ENCODE measurements around the gene CD82. TPM values are rescaled to one million over a fixed set of nuclear protein-coding genes. Genes with fewer than 3 reads are reported as not detected.
"Not testable (repeated sequence)": the region's sequence is repeated elsewhere in the genome, so short reads cannot be mapped to it uniquely, and the experiment has no call there.

The CD82 gene
- total RNA-seq, 2 experiments from 2014 or later = 243 to 277 TPM

GRCh38 chr11:44551456-44552139 is 13.9 kb upstream of the CD82 start:
- peaks cover 5% of the 10 kb centered on the region for H3K9me3 Mint-ChIP-seq
- intact Hi-C loops (cut with micrococcal nuclease) = loop anchor here (10.0 kb wide), 1 partner anchor 553 kb away; no protein-coding TSS in a partner anchor
- peaks cover under 1% of the 10 kb centered on the region for H3K4me1 Mint-ChIP-seq (ENCODE audit: low read depth)
- ChIA-PET CTCF (interaction anchor here (0.9 to 15.0 kb wide), 4 partner anchors 11 to 66 kb away, joined by 3 to 576 read pairs (median 4); no protein-coding TSS in a partner anchor), POLR2A (no interaction called here)
- no peaks in the 10 kb centered on the region for H3K27me3 Mint-ChIP-seq
- H3K27ac Mint-ChIP-seq = no peak overlapping the region
- H3K36me3 Mint-ChIP-seq = no peaks in the 10 kb centered on the region
- no peak for DNase-seq
- H3K4me3 Mint-ChIP-seq = no peak overlapping the region

DNA sequence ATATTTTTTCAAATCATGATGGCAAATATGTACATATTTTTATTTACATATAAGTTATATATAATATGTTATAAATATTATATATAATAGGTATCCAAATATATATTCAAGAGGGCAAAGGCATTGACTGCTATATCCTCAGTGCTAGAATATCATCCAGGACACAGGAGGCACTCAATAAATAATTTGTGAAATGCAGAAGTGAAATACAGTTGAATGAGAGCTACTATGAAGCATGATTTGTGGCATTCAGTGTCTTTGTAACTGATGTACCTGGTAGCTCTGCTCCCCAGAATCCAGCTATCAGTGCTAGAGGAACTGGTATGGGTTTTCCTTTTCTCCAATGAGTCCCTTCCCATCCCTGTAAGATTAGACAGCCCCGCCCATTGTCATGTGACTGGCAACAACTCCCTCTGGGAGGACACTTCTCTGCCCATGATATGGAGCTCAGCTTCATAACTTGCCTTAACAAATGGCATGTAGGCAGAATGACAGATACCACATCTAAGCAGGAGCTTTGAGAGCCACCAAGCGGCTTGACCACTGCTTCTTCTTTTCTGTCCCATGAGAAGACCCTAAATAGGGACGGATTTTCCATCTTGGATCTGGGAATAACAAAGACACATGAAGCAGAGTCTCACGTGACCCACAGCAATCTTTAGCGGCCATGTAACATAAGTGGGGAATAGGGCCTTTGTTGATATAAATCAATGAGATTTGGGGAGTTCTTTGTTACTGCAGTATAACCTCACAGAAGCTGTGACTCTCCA is 10.2 kb upstream of the CD82 start:
- H3K9me3 Mint-ChIP-seq = peaks cover 5% of the 10 kb centered on the region
- H3K27ac Mint-ChIP-seq = no peak overlapping the region
- ChIA-PET CTCF (interaction anchor here (0.8 to 15.0 kb wide), 12 partner anchors 10 to 371 kb away, joined by 3 to 576 read pairs (median 5); partner anchors contain the start of gene CD82), POLR2A (no interaction called here)
- H3K4me1 Mint-ChIP-seq (ENCODE audit: low read depth) = peaks cover 17% of the 10 kb centered on the region
- H3K4me3 Mint-ChIP-seq = no peak overlapping the region
- intact Hi-C loops (cut with micrococcal nuclease) = loop anchor here (5.0 to 10.0 kb wide), 2 partner anchors 337 to 550 kb away; no protein-coding TSS in a partner anchor
- DNase-seq = no peak
- no peaks in the 10 kb centered on the region for H3K27me3 Mint-ChIP-seq
- H3K36me3 Mint-ChIP-seq = no peaks in the 10 kb centered on the region

GRCh38 chr11:44556735-44557409 is 8.6 kb upstream of the CD82 start:
- no peak overlapping the region for H3K4me3 Mint-ChIP-seq
- H3K9me3 Mint-ChIP-seq = peaks cover 5% of the 10 kb centered on the region
- intact Hi-C loops (cut with micrococcal nuclease) = loop anchor here (1.0 to 10.0 kb wide), 6 partner anchors 60 to 548 kb away; no protein-coding TSS in a partner anchor
- POLR2A ChIA-PET = interaction anchor here (0.7 kb wide), 1 partner anchor 42 kb away, joined by 3 read pairs; no protein-coding TSS in a partner anchor
- H3K27me3 Mint-ChIP-seq = no peaks in the 10 kb centered on the region
- H3K27ac Mint-ChIP-seq = no peak overlapping the region
- H3K4me1 Mint-ChIP-seq (ENCODE audit: low read depth) = peaks cover 29% of the 10 kb centered on the region
- H3K36me3 Mint-ChIP-seq = no peaks in the 10 kb centered on the region
- CTCF ChIA-PET = interaction anchor here (0.6 to 15.0 kb wide), 25 partner anchors 8 to 354 kb away, joined by 3 to 576 read pairs (median 5); partner anchors contain the start of gene CD82
- DNase-seq = peak; percentile 79

GRCh38 chr11:44557464-44557863 is 8.0 kb upstream of the CD82 start:
- ChIA-PET POLR2A (interaction anchor here (0.7 kb wide), 1 partner anchor 41 kb away, joined by 3 read pairs; no protein-coding TSS in a partner anchor), CTCF (interaction anchor here (0.6 to 15.0 kb wide), 26 partner anchors 8 to 354 kb away, joined by 3 to 576 read pairs (median 4); partner anchors contain the start of gene CD82)
- H3K9me3 Mint-ChIP-seq = peaks cover 5% of the 10 kb centered on the region
- no peak for DNase-seq
- no peaks in the 10 kb centered on the region for H3K36me3 Mint-ChIP-seq
- intact Hi-C loops (cut with micrococcal nuclease) = loop anchor here (1.0 to 10.0 kb wide), 6 partner anchors 60 to 547 kb away; no protein-coding TSS in a partner anchor
- H3K27me3 Mint-ChIP-seq = no peaks in the 10 kb centered on the region
- H3K4me3 Mint-ChIP-seq = no peak overlapping the region
- peaks cover 29% of the 10 kb centered on the region for H3K4me1 Mint-ChIP-seq (ENCODE audit: low read depth)
- no peak overlapping the region for H3K27ac Mint-ChIP-seq

DNA sequence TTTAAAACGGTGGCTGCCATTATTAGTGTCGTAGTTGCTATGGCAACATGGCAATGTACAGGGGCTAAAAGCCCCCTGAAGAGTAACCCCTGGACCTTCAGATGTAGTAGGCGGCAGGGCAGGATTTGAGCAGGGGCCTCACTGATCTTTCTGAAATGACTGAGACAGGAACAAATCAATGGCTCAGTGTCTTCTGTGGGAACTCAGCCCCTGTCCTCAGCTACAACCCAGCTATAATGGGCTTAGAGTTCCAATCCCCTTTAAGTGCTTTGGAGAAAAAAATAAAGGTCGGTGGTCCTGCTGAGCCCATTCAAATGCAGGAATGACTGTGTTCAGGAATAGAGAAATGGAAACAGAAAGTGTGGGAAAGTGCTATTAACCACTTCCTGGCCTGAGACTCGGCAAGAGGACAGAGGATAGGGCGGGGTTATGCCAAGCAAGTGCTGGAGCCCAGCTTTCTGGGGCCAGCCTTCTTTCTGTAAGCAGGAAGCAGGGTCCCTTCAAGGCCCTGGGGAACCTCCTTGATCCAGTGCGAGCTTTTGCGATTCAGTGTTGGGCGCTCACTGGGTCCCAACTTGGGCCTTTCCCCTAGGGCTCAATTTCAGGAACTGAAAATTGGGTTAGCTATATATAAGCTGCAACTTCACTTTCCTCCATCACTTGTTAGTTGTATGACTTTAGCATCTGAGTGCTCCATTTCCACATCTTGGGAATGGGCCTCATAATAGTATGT is 6.1 kb upstream of the CD82 start:
- DNase-seq = peak; percentile 58
- POLR2A ChIA-PET = interaction anchor here (0.8 to 2.1 kb wide), 4 partner anchors 10 to 51 kb away, joined by 3 to 6 read pairs (median 4); no protein-coding TSS in a partner anchor
- CTCF ChIA-PET = interaction anchor here (1.1 to 15.0 kb wide), 10 partner anchors 10 to 464 kb away, joined by 3 to 576 read pairs (median 4); partner anchors contain the start of gene TP53I11
- intact Hi-C loops (cut with micrococcal nuclease) = loop anchor here (5.0 to 10.0 kb wide), 2 partner anchors 333 to 545 kb away; no protein-coding TSS in a partner anchor
- Mint-ChIP-seq H3K27me3 (no peaks in the 10 kb centered on the region), H3K27ac (peak overlapping the region; percentile 4), H3K4me1 (ENCODE audit: low read depth) (peaks cover 35% of the 10 kb centered on the region), H3K4me3 (no peak overlapping the region), H3K9me3 (no peaks in the 10 kb centered on the region), H3K36me3 (no peaks in the 10 kb centered on the region)

GRCh38 chr11:44559940-44560300 is 5.5 kb upstream of the CD82 start:
- not testable (repeated sequence) for DNase-seq, H3K27me3 Mint-ChIP-seq, H3K9me3 Mint-ChIP-seq, H3K36me3 Mint-ChIP-seq, H3K4me3 Mint-ChIP-seq
- Mint-ChIP-seq H3K27ac (peak overlapping the region; percentile 4), H3K4me1 (ENCODE audit: low read depth) (peaks cover 41% of the 10 kb centered on the region)
- POLR2A ChIA-PET = interaction anchor here (1.6 to 2.1 kb wide), 2 partner anchors 9 to 24 kb away, joined by 5 to 6 read pairs; no protein-coding TSS in a partner anchor
- intact Hi-C loops (cut with micrococcal nuclease) = loop anchor here (5.0 to 10.0 kb wide), 5 partner anchors 332 to 1565 kb away; partner anchors contain the start of genes PHF21A, PRDM11 and SLC35C1
- CTCF ChIA-PET = interaction anchor here (1.1 to 15.0 kb wide), 6 partner anchors 9 to 465 kb away, joined by 3 to 576 read pairs (median 6); partner anchors contain the start of gene TP53I11

- intact Hi-C loops (cut with micrococcal nuclease) = loop anchor here (10.0 kb wide), 3 partner anchors 583 to 1563 kb away; partner anchors contain the start of genes PHF21A, PRDM11 and SLC35C1
- H3K4me3 Mint-ChIP-seq = no peak overlapping the region
Measured at GRCh38 chr11:44561275-44561805, 4.1 kb upstream of the CD82 start.

DNA sequence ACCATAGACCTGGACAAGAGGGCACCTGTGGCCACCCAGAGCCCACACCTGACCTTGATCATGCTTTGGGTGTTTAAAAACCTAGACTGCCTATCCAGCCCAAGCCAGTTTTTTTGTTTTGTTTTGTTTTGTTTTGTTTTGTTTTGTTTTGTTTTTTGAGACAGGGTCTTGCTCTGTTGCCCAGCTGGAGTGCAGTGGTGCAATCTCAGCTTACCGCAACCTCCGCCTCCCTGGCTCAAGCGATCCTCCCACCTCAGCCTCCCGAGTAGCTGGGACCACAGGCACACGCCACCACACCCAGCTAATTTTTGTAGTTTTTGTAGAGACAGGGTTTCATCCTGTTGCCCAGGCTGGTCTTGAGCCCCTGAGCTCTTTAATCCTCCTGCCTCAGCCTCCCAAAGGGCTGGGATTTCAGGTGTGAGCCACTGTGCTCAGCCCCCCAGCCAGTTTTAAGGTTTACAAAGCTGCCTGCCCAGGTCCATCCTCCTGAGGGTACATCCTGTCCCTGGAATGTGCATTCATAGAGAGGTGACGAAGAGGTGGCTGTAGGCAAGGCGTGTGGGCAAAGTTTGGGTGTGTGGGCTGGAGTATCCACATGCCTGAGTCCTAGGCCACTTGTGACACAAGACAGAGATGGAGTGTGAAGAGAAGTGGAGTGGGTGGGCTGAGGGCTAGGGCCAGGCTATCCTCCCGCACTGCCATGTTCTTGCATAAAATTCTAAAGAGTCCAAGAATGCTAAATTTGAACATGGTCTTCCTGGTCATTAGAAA is 3.3 kb upstream of the CD82 start:
- Mint-ChIP-seq H3K27me3 (no peaks in the 10 kb centered on the region), H3K36me3 (peaks cover 9% of the 10 kb centered on the region), H3K27ac (no peak overlapping the region), H3K4me3 (no peak overlapping the region), H3K9me3 (no peaks in the 10 kb centered on the region), H3K4me1 (ENCODE audit: low read depth) (peaks cover 39% of the 10 kb centered on the region)
- POLR2A ChIA-PET = no interaction called here
- no peak for DNase-seq
- CTCF ChIA-PET = interaction anchor here (0.9 to 15.0 kb wide), 3 partner anchors 10 to 54 kb away, joined by 3 to 576 read pairs (median 3); no protein-coding TSS in a partner anchor
- intact Hi-C loops (cut with micrococcal nuclease) = loop anchor here (10.0 kb wide), 3 partner anchors 583 to 1563 kb away; partner anchors contain the start of genes PHF21A, PRDM11 and SLC35C1

More at GRCh38 chr11:44561275-44561805, 4.1 kb upstream of the CD82 start:
- POLR2A ChIA-PET = no interaction called here
- Mint-ChIP-seq H3K4me1 (ENCODE audit: low read depth) (peaks cover 41% of the 10 kb centered on the region), H3K36me3 (peaks cover under 1% of the 10 kb centered on the region), H3K27ac (no peak overlapping the region), H3K27me3 (no peaks in the 10 kb centered on the region), H3K9me3 (no peaks in the 10 kb centered on the region)
- no peak for DNase-seq
- CTCF ChIA-PET = interaction anchor here (0.9 to 15.0 kb wide), 2 partner anchors 35 to 55 kb away, joined by 3 to 576 read pairs; no protein-coding TSS in a partner anchor

- H3K36me3 Mint-ChIP-seq = peaks cover 16% of the 10 kb centered on the region
- POLR2A ChIA-PET = interaction anchor here (0.8 to 3.1 kb wide), 2 partner anchors 11 to 49 kb away, joined by 3 to 11 read pairs; no protein-coding TSS in a partner anchor
Measured at GRCh38 chr11:44562845-44563460, 2.5 kb upstream of the CD82 start.

More at GRCh38 chr11:44562845-44563460, 2.5 kb upstream of the CD82 start:
- CTCF ChIA-PET = interaction anchor here (0.9 to 15.0 kb wide), 5 partner anchors 11 to 54 kb away, joined by 3 to 576 read pairs (median 3); no protein-coding TSS in a partner anchor
- Mint-ChIP-seq H3K4me1 (ENCODE audit: low read depth) (peaks cover 45% of the 10 kb centered on the region), H3K9me3 (no peaks in the 10 kb centered on the region), H3K27me3 (no peaks in the 10 kb centered on the region), H3K4me3 (no peak overlapping the region), H3K27ac (no peak overlapping the region)
- DNase-seq = no peak
- intact Hi-C loops (cut with micrococcal nuclease) = loop anchor here (10.0 kb wide), 3 partner anchors 582 to 1562 kb away; partner anchors contain the start of genes PHF21A, PRDM11 and SLC35C1

All from activated CD4-positive, alpha-beta memory T cell treated with anti-CD3 and anti-CD28 coated beads for 36 hours (primary cell).